Bladder microvascular endothelial cell (primary cell): ENCODE results near the gene GABRG2. TPM values are rescaled to one million over a fixed set of nuclear protein-coding genes. Genes with fewer than 3 reads are reported as not detected.

Experiments used
- total RNA-seq: library from RNA; depleted of rRNA; stranded (reverse); fragments of >200 nt; gene quantifications from 2 replicates; pipeline ENCODE4 v1.2.3, GENCODE V29; 2014

Gene GABRG2
- total RNA-seq, result not detected in 2 replicates

GRCh38 chr5:162067655-162068411 is at the start of gene GABRG2:
TSS of gene GABRG2 (plus strand) at chr5:162067773. CDS start at chr5:162068000, 227 bp downstream.

Other genes with a start within 250 kb of the GABRG2 start
- not detected in 2 replicates for gene GABRA1, start 219.7 kb upstream of the GABRG2 start, total RNA-seq